Measurements from ENCODE around the gene SLC12A8. TPM values are rescaled to one million over a fixed set of nuclear protein-coding genes. Genes with fewer than 3 reads are reported as not detected.

The SLC12A8 gene
- total RNA-seq, 4 donors from 2014 or later = 1.0 TPM; not detected in 3

DNA sequence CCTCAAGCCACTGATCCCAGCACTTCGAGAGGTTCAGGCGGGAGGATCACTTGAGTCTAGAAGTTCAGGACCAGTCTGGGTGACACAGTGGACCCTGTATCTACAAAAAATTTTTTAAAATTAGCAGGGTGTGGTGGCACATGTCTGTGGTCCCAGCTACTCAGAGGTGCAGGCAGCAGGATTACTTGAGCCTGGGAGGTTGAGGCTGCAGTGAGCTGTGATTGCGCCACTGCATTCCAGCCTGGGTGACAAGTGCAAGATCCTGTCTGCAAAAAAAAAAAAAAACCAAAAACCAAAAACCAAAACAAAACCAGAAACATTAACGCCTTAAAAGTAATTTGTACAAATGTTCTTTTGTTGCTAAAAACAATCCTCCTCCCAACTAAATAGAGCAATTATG is 27.9 kb upstream of the SLC12A8 start:
- intact Hi-C loops (cut with DNase I; ENCODE audit: low total_unique reads) = no loop called here
- in situ Hi-C loops (cut with MboI; ENCODE audit: low sequenced_read_pairs in 4 of 4) = no loop called here
- TF ChIP-seq, protein P1, sequence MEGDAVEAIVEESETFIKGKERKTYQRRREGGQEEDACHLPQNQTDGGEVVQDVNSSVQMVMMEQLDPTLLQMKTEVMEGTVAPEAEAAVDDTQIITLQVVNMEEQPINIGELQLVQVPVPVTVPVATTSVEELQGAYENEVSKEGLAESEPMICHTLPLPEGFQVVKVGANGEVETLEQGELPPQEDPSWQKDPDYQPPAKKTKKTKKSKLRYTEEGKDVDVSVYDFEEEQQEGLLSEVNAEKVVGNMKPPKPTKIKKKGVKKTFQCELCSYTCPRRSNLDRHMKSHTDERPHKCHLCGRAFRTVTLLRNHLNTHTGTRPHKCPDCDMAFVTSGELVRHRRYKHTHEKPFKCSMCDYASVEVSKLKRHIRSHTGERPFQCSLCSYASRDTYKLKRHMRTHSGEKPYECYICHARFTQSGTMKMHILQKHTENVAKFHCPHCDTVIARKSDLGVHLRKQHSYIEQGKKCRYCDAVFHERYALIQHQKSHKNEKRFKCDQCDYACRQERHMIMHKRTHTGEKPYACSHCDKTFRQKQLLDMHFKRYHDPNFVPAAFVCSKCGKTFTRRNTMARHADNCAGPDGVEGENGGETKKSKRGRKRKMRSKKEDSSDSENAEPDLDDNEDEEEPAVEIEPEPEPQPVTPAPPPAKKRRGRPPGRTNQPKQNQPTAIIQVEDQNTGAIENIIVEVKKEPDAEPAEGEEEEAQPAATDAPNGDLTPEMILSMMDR (IDR thresholded peaks at IDR 0.05 in 4 of 5, conservative IDR thresholded peaks at IDR 0.05 in 1 of 5) = no peak
- TF ChIP-seq POLR2A (IDR thresholded peaks at IDR 0.05) = no peak
- no peaks in the 10 kb centered on the region for H3K4me1 ChIP-seq
- H3K36me3 ChIP-seq = no peaks in the 10 kb centered on the region
- no peak overlapping the region for H3K27ac ChIP-seq
- H3K9me3 ChIP-seq = no peaks in the 10 kb centered on the region
- no peaks in the 10 kb centered on the region for H3K27me3 ChIP-seq
- H3K4me3 ChIP-seq = no peak overlapping the region
- DNase-seq (no peak), ATAC-seq (no peak)

DNA sequence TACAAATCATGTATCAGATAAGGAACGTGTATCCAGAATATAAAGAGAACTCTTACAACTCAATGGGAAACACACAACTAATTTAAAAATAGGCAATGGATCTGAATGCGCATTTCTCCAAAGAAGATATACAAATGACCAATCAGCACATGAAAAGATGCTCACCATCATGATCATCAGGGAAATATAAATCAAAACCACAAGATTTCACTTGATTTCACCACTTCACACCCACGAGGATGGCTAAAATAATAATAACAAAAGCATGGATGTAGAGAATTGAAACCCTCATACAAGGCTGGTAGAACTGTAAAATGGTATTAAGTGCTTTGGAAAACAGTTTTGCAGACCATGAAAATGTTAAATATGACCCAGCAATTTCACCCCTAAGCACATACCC is 26.7 kb upstream of the SLC12A8 start:
- Histone ChIP-seq H3K36me3 (no peaks in the 10 kb centered on the region), H3K4me3 (no peak overlapping the region), H3K27ac (no peak overlapping the region), H3K27me3 (no peaks in the 10 kb centered on the region), H3K4me1 (no peaks in the 10 kb centered on the region), H3K9me3 (no peaks in the 10 kb centered on the region)
- in situ Hi-C loops (cut with MboI; ENCODE audit: low sequenced_read_pairs in 4 of 4) (no loop called here), intact Hi-C loops (cut with DNase I; ENCODE audit: low total_unique reads) (no loop called here)
- TF ChIP-seq, protein P1 (IDR thresholded peaks at IDR 0.05 in 4 of 5, conservative IDR thresholded peaks at IDR 0.05 in 1 of 5) = no peak
- no peak for DNase-seq
- no peak for ATAC-seq

DNA sequence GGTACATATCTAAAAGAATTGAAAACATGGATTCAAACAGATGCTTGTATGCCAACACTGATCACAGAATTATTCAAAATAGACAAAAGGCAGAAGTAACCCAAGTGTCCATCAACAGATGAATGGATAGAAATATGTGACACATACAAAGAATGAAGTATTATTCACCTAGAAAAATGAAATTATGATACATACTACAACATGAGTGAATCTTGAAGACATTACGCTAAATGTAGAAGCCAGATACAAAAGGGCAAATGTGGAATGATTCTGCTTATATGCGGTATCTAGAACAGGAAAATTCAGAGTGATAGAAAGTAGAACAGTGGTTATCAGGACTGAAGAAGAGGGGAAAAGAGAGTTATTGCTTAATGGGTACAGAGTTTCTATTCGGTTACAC is 26.2 kb upstream of the SLC12A8 start:
- no peak overlapping the region for H3K27ac ChIP-seq
- in situ Hi-C loops (cut with MboI; ENCODE audit: low sequenced_read_pairs in 4 of 4) (no loop called here), intact Hi-C loops (cut with DNase I; ENCODE audit: low total_unique reads) (no loop called here)
- DNase-seq = no peak
- no peaks in the 10 kb centered on the region for H3K36me3 ChIP-seq
- no peak for ATAC-seq
- no peaks in the 10 kb centered on the region for H3K27me3 ChIP-seq
- H3K4me1 ChIP-seq = no peaks in the 10 kb centered on the region
- no peak overlapping the region for H3K4me3 ChIP-seq
- TF ChIP-seq, protein P1 (IDR thresholded peaks at IDR 0.05 in 4 of 5, conservative IDR thresholded peaks at IDR 0.05 in 1 of 5) = no peak
- no peak for TF ChIP-seq POLR2A (IDR thresholded peaks at IDR 0.05)
- no peaks in the 10 kb centered on the region for H3K9me3 ChIP-seq

DNA sequence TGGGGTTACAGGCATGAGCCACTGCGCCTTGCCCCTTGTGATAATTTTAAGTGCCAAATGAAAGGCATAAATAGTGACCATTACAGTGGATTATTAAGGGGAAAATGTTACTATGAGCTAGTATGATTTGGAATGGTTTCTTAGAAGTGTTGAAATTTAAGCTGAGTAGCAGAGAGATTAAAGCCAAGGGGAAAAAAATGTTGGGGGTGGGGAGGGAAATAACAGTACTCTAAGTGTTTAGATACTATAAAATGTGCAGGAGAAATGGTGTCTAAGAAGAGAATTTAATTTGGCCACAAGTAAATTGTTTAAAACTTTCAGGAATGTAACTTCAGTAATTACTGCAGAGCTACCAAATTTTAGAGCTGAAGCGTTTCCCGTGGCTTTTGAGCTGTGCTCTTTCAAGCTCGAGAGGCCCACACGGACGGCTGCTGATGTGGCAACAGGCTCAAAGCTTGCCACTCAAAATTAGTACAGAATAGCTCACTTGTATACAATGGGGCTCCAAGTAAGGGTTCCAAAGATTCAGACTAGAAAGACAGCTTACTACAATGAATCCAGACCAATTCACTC is 23.9 kb upstream of the SLC12A8 start:
- intact Hi-C loops (cut with DNase I; ENCODE audit: low total_unique reads) (no loop called here), in situ Hi-C loops (cut with MboI; ENCODE audit: low sequenced_read_pairs in 4 of 4) (no loop called here)
- no peaks in the 10 kb centered on the region for H3K9me3 ChIP-seq
- no peak for DNase-seq
- peaks cover 0 to 15% of the 10 kb centered on the region in 2 donors for H3K36me3 ChIP-seq
- no peaks in the 10 kb centered on the region for H3K27me3 ChIP-seq
- H3K4me3 ChIP-seq = no peak overlapping the region
- ATAC-seq = no peak
- H3K27ac ChIP-seq = no peak overlapping the region
- TF ChIP-seq, protein P1 (IDR thresholded peaks at IDR 0.05 in 4 of 5, conservative IDR thresholded peaks at IDR 0.05 in 1 of 5) = no peak
- TF ChIP-seq POLR2A (IDR thresholded peaks at IDR 0.05) = no peak
- no peaks in the 10 kb centered on the region for H3K4me1 ChIP-seq

DNA sequence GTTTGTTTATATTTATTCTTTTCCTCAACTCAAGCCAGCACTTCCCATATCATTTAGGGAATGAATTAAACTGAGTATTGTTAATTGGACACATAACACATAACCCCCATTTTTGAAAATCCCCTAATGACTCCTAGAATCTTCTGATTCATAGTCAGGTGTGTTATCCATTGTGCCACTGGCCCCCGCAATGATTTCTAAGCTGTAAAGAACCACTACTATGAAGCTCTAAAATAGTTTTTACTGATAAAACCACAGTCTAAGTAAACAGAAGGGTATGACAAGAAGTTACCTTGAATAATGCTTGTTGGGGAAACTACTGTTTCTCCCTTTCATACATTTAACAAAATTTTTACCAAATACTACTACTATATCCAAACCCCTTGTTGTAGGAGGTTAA is 22.3 kb upstream of the SLC12A8 start:
- intact Hi-C loops (cut with DNase I; ENCODE audit: low total_unique reads) = no loop called here

More for the DNA sequence above, 22.3 kb upstream of the SLC12A8 start:
- no peak for ATAC-seq
- in situ Hi-C loops (cut with MboI; ENCODE audit: low sequenced_read_pairs in 4 of 4) = no loop called here
- TF ChIP-seq, protein P1 (IDR thresholded peaks at IDR 0.05 in 4 of 5, conservative IDR thresholded peaks at IDR 0.05 in 1 of 5) = no peak
- no peak for TF ChIP-seq POLR2A (IDR thresholded peaks at IDR 0.05)
- peaks cover 0 to 15% of the 10 kb centered on the region in 2 donors for H3K36me3 ChIP-seq
- DNase-seq = no peak
- H3K4me3 ChIP-seq = no peak overlapping the region
- H3K27me3 ChIP-seq = no peaks in the 10 kb centered on the region
- H3K4me1 ChIP-seq = no peaks in the 10 kb centered on the region
- no peaks in the 10 kb centered on the region for H3K9me3 ChIP-seq
- H3K27ac ChIP-seq = no peak overlapping the region
